Measurements from ENCODE around the gene THSD4. TPM values are rescaled to one million over a fixed set of nuclear protein-coding genes. Genes with fewer than 3 reads are reported as not detected.

Gene THSD4
- polyA plus RNA-seq, 1 donor from 2014 or later, result 0.46 TPM

GRCh38 chr15:71198846-71199245 lies 83.6 kb downstream of the THSD4 start:
- Histone ChIP-seq H3F3A (ENCODE audit: insufficient read depth, low read length, poor library complexity, severe bottlenecking) (no peaks in the 10 kb centered on the region), H3K4me3 (ENCODE audit: low read length) (no peak overlapping the region), H4K20me1 (ENCODE audit: insufficient read depth) (no peaks in the 10 kb centered on the region), H3K27me3 (ENCODE audit: insufficient read depth, low read depth, low read length) (no peaks in the 10 kb centered on the region), H3K79me2 (replicated peaks; ENCODE audit: insufficient read depth, low read length) (no peaks in the 10 kb centered on the region), H3K27ac (ENCODE audit: low read length) (no peak overlapping the region), H3K9me2 (ENCODE audit: insufficient read depth, low read length) (no peaks in the 10 kb centered on the region), H2AFZ (ENCODE audit: low read depth, low read length) (no peak overlapping the region), H3K4me2 (ENCODE audit: low read length) (no peak overlapping the region), H3K9me3 (ENCODE audit: low read length) (no peaks in the 10 kb centered on the region), H3K36me3 (ENCODE audit: insufficient read depth, low read length) (no peaks in the 10 kb centered on the region), H3K9ac (ENCODE audit: low read length) (no peak overlapping the region)
- TF ChIP-seq TAF1 (IDR thresholded peaks at IDR 0.05; ENCODE audit: low read depth), result no peak
- no peak for TF ChIP-seq RAD21 (conservative IDR thresholded peaks at IDR 0.05)

GRCh38 chr15:71199384-71200351 lies 84.4 kb downstream of the THSD4 start:
- Histone ChIP-seq H3K9me2 (ENCODE audit: insufficient read depth, low read length) (no peaks in the 10 kb centered on the region), H3K9ac (ENCODE audit: low read length) (no peak overlapping the region), H3K4me2 (ENCODE audit: low read length) (no peak overlapping the region), H3K27me3 (ENCODE audit: insufficient read depth, low read depth, low read length) (no peaks in the 10 kb centered on the region), H3K4me3 (ENCODE audit: low read length) (no peak overlapping the region), H2AFZ (ENCODE audit: low read depth, low read length) (no peak overlapping the region), H3K9me3 (ENCODE audit: low read length) (no peaks in the 10 kb centered on the region), H3K79me2 (replicated peaks; ENCODE audit: insufficient read depth, low read length) (no peaks in the 10 kb centered on the region), H3K27ac (ENCODE audit: low read length) (no peak overlapping the region), H3K36me3 (ENCODE audit: insufficient read depth, low read length) (no peaks in the 10 kb centered on the region), H4K20me1 (ENCODE audit: insufficient read depth) (no peaks in the 10 kb centered on the region), H3F3A (ENCODE audit: insufficient read depth, low read length, poor library complexity, severe bottlenecking) (no peaks in the 10 kb centered on the region)
- TF ChIP-seq SMC3 (conservative IDR thresholded peaks at IDR 0.05; ENCODE audit: poor library complexity), result no peak
- no peak for TF ChIP-seq CTCF (IDR thresholded peaks at IDR 0.05; ENCODE audit: poor library complexity, severe bottlenecking)
- no peak for TF ChIP-seq RAD21 (conservative IDR thresholded peaks at IDR 0.05)
- TF ChIP-seq EZH2 (IDR thresholded peaks at IDR 0.05; ENCODE audit: borderline replicate concordance, insufficient read depth, low read length, poor library complexity, severe bottlenecking), result no peak
- TF ChIP-seq EP300 (conservative IDR thresholded peaks at IDR 0.05; ENCODE audit: poor library complexity, severe bottlenecking), result no peak
- TF ChIP-seq MXI1 (conservative IDR thresholded peaks at IDR 0.05; ENCODE audit: poor library complexity, severe bottlenecking), result no peak
- no peak for TF ChIP-seq POLR2AphosphoS5 (IDR thresholded peaks at IDR 0.05)

- Histone ChIP-seq H3K36me3 (ENCODE audit: insufficient read depth, low read length) (no peaks in the 10 kb centered on the region), H3K4me2 (ENCODE audit: low read length) (no peak overlapping the region), H3K9ac (ENCODE audit: low read length) (no peak overlapping the region), H2AFZ (ENCODE audit: low read depth, low read length) (no peak overlapping the region), H3K27ac (ENCODE audit: low read length) (no peak overlapping the region), H3K4me3 (ENCODE audit: low read length) (no peak overlapping the region), H3K9me2 (ENCODE audit: insufficient read depth, low read length) (no peaks in the 10 kb centered on the region), H3K9me3 (ENCODE audit: low read length) (no peaks in the 10 kb centered on the region), H3F3A (ENCODE audit: insufficient read depth, low read length, poor library complexity, severe bottlenecking) (no peaks in the 10 kb centered on the region), H4K20me1 (ENCODE audit: insufficient read depth) (no peaks in the 10 kb centered on the region), H3K79me2 (replicated peaks; ENCODE audit: insufficient read depth, low read length) (no peaks in the 10 kb centered on the region), H3K27me3 (ENCODE audit: insufficient read depth, low read depth, low read length) (no peaks in the 10 kb centered on the region)
- TF ChIP-seq RAD21 (conservative IDR thresholded peaks at IDR 0.05) (no peak), CTCF (IDR thresholded peaks at IDR 0.05; ENCODE audit: poor library complexity, severe bottlenecking) (no peak), MXI1 (conservative IDR thresholded peaks at IDR 0.05; ENCODE audit: poor library complexity, severe bottlenecking) (no peak), SMC3 (conservative IDR thresholded peaks at IDR 0.05; ENCODE audit: poor library complexity) (no peak)
Observed at GRCh38 chr15:71201477-71201876, 86.2 kb downstream of the THSD4 start.

Measured in neural cell (in vitro differentiated cells).